ENCODE results near the gene MFSD11.
"Not testable (repeated sequence)": the region's sequence is repeated elsewhere in the genome, so short reads cannot be mapped to it uniquely, and the experiment has no call there.

Gene MFSD11

DNA sequence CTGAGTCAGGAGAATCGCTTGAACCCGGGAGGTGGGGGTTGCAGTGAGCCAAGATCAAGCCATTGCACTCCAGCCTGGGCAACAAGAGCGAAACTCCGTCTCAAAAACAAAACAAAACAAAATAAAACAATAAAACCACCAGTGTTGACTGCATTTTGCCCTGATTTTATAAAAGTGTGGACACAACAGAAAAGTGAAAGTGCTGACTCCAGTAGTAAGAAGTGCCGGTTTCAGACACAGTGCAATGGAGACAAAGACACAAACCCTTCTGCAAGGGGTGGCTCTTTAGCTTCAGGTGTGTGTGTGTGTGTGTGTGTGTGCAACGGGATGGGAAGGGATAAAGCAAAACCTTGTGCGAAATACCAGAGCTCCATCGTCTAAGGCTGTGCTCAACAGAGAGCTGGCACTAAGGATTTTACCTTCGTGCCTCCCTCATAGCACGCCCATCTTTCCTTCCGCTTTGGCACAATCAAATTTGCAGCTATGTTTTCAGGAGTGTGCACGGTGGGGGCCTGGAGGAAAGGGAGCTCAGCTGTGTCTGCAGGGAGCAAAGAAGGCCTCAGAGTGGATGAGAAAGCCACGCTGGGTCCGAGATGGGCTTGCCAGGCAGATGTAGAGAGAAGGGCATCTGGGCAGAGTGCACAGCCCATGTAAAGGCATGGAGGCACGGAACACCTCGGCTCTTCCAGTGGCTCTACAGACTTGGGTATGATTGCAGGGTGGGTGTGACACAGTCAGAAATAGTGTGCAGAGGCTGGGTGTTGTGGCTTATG lies 42.7 kb upstream of the MFSD11 start:
- DNase-seq, result no peak
- H3K36me3 Mint-ChIP-seq (ENCODE audit: low read depth), result no peaks in the 10 kb centered on the region
- H3K4me1 Mint-ChIP-seq, result peaks cover 65% of the 10 kb centered on the region
- peaks cover 23% of the 10 kb centered on the region for H3K27me3 Mint-ChIP-seq (ENCODE audit: low read depth, poor library complexity)
- TF ChIP-seq, protein P1, sequence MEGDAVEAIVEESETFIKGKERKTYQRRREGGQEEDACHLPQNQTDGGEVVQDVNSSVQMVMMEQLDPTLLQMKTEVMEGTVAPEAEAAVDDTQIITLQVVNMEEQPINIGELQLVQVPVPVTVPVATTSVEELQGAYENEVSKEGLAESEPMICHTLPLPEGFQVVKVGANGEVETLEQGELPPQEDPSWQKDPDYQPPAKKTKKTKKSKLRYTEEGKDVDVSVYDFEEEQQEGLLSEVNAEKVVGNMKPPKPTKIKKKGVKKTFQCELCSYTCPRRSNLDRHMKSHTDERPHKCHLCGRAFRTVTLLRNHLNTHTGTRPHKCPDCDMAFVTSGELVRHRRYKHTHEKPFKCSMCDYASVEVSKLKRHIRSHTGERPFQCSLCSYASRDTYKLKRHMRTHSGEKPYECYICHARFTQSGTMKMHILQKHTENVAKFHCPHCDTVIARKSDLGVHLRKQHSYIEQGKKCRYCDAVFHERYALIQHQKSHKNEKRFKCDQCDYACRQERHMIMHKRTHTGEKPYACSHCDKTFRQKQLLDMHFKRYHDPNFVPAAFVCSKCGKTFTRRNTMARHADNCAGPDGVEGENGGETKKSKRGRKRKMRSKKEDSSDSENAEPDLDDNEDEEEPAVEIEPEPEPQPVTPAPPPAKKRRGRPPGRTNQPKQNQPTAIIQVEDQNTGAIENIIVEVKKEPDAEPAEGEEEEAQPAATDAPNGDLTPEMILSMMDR (IDR thresholded peaks at IDR 0.05), result no peak
- no peak overlapping the region for H3K4me3 Mint-ChIP-seq
- no peaks in the 10 kb centered on the region for H3K9me3 Mint-ChIP-seq
- peak overlapping the region; percentile 48 for H3K27ac Mint-ChIP-seq

DNA sequence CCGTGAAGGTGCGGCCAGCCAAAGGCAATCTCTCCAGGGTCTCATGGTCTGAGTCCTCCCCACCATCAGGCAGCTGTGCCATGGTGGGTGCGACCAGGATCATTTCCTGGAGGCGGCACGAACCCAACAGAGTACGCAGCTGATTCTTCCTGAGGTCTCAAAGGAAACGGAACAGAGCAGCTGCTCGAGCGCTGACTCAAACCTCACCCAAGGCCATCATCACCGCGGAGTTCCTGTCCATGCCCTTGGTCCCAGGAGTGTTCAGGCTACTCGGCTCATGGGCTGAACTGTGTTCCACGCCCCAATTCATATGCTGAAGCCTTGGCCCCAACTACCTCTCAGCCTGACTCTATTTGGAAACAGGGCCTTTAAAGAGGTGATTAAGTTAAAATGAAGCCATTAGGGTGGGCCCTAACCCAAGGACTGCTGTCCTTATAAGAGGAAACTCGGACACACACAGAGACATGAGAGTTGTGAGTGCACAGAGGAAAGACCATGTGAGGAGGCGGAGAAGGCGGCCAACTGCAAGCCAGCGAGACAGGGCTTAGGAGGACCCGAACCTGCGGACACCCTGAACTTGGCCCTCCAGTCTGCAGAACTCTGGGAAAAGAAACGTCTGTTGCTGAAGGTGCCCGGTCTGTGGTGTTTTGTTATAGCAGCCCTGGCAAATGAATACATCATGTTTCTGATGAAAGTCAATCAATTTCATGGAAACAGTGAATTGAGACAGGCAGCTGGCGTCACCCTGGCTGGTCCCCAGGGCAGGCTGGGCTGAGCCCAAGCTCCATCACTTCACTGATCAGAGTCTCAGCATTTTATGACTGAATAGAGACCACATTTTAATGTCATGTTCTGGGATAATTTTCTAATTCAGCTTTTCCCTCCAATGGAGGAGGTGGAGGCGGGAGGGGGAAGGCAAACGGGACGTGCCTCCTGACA lies 40.9 kb upstream of the MFSD11 start:
- H3K27ac Mint-ChIP-seq, result peak overlapping the region; percentile 15
- TF ChIP-seq, protein P1 (IDR thresholded peaks at IDR 0.05), result no peak
- peaks cover 71% of the 10 kb centered on the region for H3K4me1 Mint-ChIP-seq
- H3K27me3 Mint-ChIP-seq (ENCODE audit: low read depth, poor library complexity), result peaks cover 13% of the 10 kb centered on the region
- no peaks in the 10 kb centered on the region for H3K9me3 Mint-ChIP-seq
- peak overlapping the region; percentile 54 for H3K4me3 Mint-ChIP-seq
- no peaks in the 10 kb centered on the region for H3K36me3 Mint-ChIP-seq (ENCODE audit: low read depth)
- no peak for DNase-seq

DNA sequence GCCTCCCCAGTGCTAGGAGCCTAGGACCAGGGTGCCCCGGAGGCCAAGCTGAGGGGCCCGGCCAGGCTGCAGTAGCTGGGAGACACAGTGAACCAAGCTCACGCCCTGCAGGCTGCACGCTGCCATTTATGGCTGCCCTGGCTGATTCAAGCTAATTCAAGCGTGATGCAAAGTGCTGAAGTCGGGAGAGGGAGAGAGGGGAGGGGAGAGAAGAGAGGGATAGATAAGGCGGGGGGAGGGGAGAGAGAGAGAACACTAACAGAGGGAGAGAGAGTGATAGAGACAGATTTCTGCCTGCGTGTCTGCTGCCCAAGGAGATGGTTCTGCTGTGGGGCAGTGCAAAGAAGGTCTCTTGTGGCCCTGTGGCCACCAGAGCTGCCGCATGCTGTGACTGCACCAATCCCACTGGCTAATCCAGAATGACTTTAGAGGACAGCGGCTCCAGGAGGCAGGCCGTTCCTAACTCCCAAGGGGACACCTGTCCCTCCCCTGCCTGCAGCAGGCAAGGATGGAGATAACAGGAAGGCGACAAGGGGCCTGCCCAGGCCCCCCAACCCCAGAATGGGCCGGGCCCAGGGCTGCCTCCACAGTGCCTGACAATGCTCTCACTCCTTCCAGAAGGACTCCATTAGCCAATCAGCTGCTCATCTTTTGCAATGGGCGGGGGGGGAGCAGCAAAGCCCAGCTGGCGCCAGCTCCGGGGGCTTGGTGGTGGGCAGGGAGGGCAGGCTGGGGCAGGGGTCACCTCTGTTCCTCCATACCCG lies 40.0 kb upstream of the MFSD11 start:
- peak overlapping the region; percentile 50 for H3K4me3 Mint-ChIP-seq
- peak; percentile 51 for DNase-seq
- H3K36me3 Mint-ChIP-seq (ENCODE audit: low read depth), result no peaks in the 10 kb centered on the region
- H3K4me1 Mint-ChIP-seq, result peaks cover 75% of the 10 kb centered on the region
- H3K9me3 Mint-ChIP-seq, result no peaks in the 10 kb centered on the region
- H3K27ac Mint-ChIP-seq, result peak overlapping the region; percentile 15
- H3K27me3 Mint-ChIP-seq (ENCODE audit: low read depth, poor library complexity), result peaks cover 13% of the 10 kb centered on the region
- TF ChIP-seq, protein P1 (IDR thresholded peaks at IDR 0.05), result no peak

DNA sequence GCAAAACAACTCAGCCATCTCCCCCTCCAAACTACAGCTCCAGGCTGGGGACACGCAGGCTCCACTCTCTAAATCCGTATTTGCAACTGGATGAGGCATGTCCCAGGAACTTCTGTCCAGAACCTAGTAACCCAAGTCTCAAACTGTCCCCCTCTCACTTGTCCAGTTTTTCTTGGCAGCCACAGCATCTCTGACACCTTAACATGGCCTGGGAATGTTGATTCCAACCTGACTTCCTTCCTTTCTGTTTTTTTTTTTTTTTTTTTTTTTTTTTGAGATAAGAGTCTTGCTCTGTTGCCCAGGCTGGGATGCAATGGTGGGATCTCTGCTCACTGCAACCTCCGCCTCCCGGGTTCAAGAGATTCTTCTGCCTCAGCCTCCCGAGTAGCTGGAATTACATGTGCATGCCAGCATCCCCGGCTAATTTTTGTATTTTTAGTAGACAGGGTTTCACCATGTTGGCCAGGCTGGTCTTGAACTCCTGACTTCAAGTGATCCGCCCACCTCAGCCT lies 39.4 kb upstream of the MFSD11 start:
- not testable (repeated sequence) for H3K4me3 Mint-ChIP-seq; H3K27ac Mint-ChIP-seq; DNase-seq; H3K9me3 Mint-ChIP-seq; H3K36me3 Mint-ChIP-seq (ENCODE audit: low read depth)
- Mint-ChIP-seq H3K27me3 (ENCODE audit: low read depth, poor library complexity) (peaks cover 13% of the 10 kb centered on the region), H3K4me1 (peaks cover 79% of the 10 kb centered on the region)

GRCh38 chr17:76700270-76700616 lies 37.7 kb upstream of the MFSD11 start:
- Mint-ChIP-seq H3K27me3 (ENCODE audit: low read depth, poor library complexity) (peaks cover 15% of the 10 kb centered on the region), H3K36me3 (ENCODE audit: low read depth) (no peaks in the 10 kb centered on the region)
- TF ChIP-seq, protein P1 (IDR thresholded peaks at IDR 0.05), result no peak

More at GRCh38 chr17:76700270-76700616, 37.7 kb upstream of the MFSD11 start:
- Mint-ChIP-seq H3K9me3 (no peaks in the 10 kb centered on the region), H3K4me3 (peak overlapping the region; percentile 65), H3K27ac (no peak overlapping the region), H3K4me1 (peaks cover 79% of the 10 kb centered on the region)
- DNase-seq, result no peak

All from nephron progenitor cell (in vitro differentiated cells).